NCI-H146 (cell line): Measurements from ENCODE around the gene SERPINB13.
"Not testable (repeated sequence)": the region's sequence is repeated elsewhere in the genome, so short reads cannot be mapped to it uniquely, and the experiment has no call there.

Source experiments
- DNase-seq: peaks from one replicate; lab custom pipeline; 2025; lab: John Stamatoyannopoulos, UW

SERPINB13 gene

DNA sequence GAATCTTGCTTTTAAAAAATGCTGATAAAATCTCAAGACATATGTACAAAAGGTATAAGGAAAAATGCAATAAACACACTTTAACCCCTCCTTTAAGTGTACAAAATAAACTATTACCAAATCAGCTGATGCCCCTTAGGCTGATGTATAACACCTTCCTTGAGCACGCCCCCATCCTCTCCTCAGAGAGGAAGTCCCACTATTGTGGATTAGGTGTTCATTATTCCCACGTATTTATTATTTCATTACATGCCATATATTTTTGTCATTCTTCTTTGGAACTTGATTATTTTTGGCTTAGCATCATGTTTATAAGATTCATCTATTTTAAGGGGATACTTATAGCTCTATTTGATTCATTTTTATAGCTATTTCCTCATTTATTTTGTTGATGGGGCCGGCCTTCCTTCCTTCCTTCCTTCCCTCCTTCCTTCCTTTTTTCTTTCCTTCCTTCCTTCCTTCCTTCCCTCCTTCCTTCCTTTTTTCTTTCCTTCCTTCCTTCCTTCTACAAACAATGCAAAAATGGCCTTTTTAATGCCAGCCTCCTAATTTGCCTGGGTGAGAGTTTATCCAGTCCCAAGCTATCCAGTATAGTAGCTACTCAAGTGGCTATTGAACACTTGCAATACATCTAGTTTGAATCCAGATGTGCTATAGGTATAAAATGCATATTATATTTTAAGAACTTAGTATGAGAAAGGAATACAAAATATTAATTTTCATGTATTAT lies 4.0 kb downstream of the SERPINB13 start:
- no peak for DNase-seq

- DNase-seq, result no peak
Observed at GRCh38 chr18:63591725-63592124, 4.6 kb downstream of the SERPINB13 start.

- DNase-seq, result no peak
Observed at GRCh38 chr18:63592471-63592870, 5.3 kb downstream of the SERPINB13 start.

GRCh38 chr18:63596964-63597363 lies 9.8 kb downstream of the SERPINB13 start:
- DNase-seq, result no peak

DNA sequence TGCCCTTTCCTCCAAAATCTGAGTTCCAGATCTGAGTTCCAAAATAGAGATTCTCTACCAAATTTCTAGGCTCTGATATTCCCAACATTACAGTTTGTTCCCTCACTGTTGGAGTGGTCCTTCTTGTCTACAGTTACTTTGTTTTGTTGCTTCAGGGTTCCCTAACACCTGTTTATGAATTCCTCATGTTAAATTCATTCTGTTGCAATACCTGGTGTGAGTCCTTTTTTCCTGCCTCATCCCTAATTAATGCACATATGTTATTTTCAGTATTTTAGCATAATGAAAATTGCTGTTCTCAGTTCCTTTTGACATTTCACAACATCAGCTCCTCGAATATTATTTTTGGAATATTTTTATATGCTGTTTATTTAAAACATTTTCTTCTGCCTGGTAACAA lies 16.2 kb downstream of the SERPINB13 start:
- DNase-seq, result no peak

DNA sequence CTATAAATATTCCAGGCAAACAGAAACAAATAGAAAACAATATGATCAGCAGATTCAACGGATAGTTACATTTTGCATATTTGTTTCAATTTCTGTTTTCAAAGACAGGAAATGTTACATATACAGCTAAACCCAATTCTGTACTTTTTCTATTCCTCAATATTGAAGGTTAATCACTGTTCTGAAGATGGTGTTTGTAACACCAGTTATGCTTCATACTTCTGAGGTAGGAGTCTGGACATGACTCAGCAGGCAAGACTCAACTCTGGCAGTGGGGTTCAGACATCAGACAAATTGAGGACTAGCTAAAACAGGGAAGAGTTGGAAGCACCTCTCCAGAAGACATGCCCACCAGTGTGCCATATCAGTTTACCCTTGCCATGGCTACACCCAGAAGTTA lies 16.6 kb downstream of the SERPINB13 start:
- no peak for DNase-seq

GRCh38 chr18:63604791-63605567 lies 17.8 kb downstream of the SERPINB13 start:
- no peak for DNase-seq

GRCh38 chr18:63606526-63606925 lies 19.4 kb downstream of the SERPINB13 start:
- no peak for DNase-seq

DNA sequence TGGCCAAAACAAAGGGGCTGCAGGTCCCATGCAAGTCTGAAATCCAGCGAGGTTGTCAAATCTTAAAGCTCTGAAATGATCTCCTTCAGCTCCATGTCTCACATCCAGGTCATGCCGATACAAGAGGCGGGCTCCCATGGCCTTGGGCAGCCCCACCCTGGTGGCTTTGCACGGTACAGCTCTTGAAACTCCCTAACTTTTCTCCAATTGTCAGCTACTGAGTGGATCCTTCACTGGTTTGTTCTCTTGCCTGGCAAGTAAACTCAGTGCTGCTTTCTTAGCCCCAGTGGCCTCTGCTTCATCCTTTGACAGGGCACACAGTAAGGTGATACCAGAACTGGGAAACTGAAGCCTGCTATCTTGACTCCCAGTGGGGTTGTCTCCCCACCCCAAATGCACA lies 26.3 kb downstream of the SERPINB13 start:
- DNase-seq, result no peak

GRCh38 chr18:63617049-63617914 lies 30.1 kb downstream of the SERPINB13 start:
- DNase-seq, result no peak

- no peak for DNase-seq
Observed at GRCh38 chr18:63617915-63618234, 30.7 kb downstream of the SERPINB13 start.

DNA sequence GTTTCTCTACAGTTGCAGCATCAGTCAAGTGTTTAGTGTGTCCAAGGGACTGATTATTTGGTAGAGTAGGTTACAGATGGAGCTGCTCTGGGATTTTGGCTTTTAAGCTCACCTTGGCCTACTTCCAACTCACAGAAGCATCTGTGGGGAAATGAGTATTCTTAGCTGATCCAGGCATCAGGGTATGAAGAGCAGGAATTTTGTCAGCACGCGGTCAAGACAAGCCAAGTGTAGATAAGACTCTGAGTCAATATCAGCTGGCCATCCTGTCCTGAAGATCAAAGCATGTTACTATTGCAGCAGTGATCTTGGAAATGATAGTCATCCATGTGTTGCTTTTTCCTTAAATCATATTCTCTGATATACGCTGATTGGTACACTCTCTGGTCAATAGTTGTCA lies 32.5 kb downstream of the SERPINB13 start:
- DNase-seq, result no peak

- DNase-seq, result no peak
Observed at GRCh38 chr18:63624863-63625262, 37.7 kb downstream of the SERPINB13 start.

DNA sequence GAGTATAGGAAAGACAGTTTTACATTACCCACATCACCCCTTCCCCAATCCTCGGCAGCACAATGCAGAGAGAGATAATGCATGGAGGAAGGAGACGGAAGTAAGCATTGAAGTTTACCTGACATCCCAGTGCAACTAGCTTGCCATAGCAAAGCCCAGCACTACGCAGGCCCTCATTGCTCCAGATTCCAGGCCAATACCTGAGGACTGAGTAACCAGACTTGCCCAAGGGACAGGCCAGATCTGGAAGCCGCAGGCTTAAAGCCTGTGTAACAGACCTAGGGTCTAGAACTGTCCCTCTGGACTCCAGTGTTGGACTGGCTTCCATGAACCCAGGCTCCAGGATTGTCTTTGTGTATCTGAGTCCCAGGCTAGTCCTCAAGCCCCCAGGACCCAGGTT lies 39.3 kb downstream of the SERPINB13 start:
- no peak for DNase-seq

- no peak for DNase-seq
Observed at GRCh38 chr18:63627819-63628218, 40.7 kb downstream of the SERPINB13 start.

- no peak for DNase-seq
Observed at GRCh38 chr18:63637703-63638102, 50.6 kb downstream of the SERPINB13 start.

DNA sequence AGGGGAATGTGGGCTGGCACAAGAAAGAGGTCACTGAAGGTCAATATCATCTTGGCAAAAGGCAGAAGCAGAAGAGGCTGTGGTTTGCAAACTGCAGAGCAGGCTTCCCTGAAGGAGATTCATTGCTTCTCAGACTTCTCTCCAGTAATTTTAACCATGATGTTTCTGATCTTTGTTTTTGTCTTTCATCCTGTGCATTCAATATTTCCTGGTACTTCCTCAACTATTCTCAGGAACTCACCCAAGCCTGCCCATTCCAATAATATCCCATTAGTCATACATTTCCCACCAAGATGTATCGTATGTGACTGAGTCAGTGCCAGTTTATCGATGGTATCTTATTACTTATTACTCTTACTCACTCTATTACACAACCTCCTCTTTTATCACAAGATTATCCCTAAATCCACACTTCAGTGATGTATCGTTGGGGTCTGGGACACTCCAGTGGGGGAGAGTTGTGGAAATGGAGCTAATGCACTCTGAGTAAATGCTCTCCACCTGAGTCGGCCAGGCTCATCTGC lies 54.1 kb downstream of the SERPINB13 start:
- DNase-seq, result not testable (repeated sequence)

DNA sequence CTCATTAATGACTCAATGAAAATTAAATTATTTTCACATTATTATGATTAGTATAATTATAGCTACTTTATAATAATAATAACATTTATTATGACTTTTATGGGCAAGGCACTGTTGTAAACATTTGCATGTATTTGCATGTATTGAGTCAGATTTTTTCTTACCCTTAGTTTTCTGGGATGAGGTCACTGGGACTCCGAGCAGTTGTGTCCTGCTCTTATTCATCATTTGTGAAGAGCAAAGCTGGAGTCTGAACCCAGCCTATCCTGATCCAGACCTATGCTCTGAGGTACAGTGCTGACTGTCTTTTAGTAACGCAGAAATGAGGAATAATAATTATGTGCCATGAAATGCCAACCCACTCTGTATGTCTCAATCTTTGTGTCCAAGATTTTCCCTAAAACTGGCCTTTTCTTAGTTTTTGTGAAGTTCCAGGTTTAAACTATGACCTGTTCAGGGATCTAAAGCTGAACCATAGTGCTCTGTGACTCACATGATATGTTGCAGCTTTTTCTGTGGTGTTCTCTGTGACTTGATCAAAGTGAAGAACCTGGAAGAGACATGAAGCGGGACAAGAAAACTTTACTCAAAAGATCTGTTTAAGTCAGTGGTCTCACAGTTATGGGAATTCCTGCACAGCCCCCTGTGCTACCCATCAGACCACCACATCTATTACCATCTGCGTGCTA lies 55.7 kb downstream of the SERPINB13 start:
- DNase-seq, result not testable (repeated sequence)

GRCh38 chr18:63644142-63644541 lies 57.0 kb downstream of the SERPINB13 start, which contains the start of gene SERPINB4:
Gene SERPINB4 (minus strand): TSS chr18:63644256. CDS start chr18:63643577, 679 bp downstream.
- not testable (repeated sequence) for DNase-seq

DNA sequence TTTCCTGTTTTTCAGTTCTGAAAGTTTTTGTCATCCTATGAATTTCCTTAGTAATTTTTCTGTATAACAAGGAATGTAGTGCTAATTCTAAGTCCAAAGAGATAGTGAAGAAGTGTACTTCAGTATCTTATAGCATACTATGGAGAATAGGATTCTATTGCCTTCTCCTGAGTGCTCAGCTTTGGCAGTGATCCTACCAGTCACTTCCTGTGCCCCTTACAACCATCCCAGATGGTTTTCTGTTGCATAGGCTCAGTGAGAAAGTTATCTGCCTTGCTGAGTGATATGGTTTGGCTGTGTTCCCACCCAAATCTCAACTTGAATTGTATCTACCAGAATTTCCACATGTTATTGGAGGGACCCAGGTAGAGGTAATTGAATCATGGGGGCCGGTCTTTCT lies 57.6 kb downstream of the SERPINB13 start:
- not testable (repeated sequence) for DNase-seq

DNA sequence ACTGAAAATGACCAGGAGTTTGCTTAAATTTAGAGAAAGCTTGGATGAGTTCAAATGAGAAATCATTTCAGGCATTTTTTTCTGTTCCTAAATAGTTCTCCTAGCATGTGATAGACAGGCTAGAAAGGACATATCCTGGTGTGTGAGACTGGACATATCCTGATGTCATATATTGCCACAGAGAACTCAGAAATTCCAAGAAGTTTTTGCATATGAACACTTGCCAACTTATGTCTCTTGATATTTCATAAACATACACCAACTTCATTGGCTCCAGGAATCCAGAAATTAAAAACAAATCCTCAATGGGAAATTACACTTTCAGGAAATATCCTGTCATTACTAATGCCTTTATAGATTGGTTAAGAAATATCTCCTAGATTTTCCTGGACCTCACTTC lies 59.8 kb downstream of the SERPINB13 start:
- no peak for DNase-seq

DNA sequence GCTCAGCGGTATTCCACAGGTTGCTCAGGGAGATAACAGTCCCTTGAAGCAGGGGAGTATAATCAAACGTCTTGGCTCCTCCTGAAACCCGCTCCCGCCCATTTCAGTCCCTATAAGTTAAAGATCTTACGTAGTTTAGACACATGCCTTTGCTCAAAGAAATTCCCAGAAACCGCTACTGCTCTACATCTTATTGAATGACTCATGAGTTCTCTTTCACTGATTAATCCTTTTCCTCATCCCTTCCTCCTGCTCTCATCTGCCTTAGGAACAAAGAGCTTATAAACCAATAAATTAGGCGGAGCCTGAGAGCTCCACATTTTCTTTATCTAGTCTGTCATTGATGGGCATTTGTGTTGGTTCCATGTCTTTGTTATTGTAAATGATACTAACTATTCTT lies 61.1 kb downstream of the SERPINB13 start:
- no peak for DNase-seq
